SK-MEL-5 (cell line): Measurements from ENCODE around the gene PHKA1. TPM values are rescaled to one million over a fixed set of nuclear protein-coding genes. Genes with fewer than 3 reads are reported as not detected.
"Not testable (repeated sequence)": the region's sequence is repeated elsewhere in the genome, so short reads cannot be mapped to it uniquely, and the experiment has no call there.

Experiments
- DNase-seq: peaks from one replicate; pipeline ENCODE4 v3.0.0-alpha.2; 2016; ENCODE audit warnings: low read depth, low spot score
- in situ Hi-C: cut with HindIII; loops from 2 replicates; pipeline ENCODE4 v1.10.0; 2016; ENCODE audit warnings: low sequenced_read_pairs, high pct_unique_total_duplicates, low pct_unique_long_range_greater_than_20kb
- polyA plus RNA-seq, 2 experiments: library from polyadenylated mRNA; depleted of rRNA; stranded (reverse); fragments of >200 nt; gene quantifications; 2 replicates each; pipeline ENCODE4 v1.2.3, GENCODE V29; 2015
- total RNA-seq: library from RNA; depleted of rRNA; stranded (reverse); fragments of >200 nt; shearing (Covaris generic); gene quantifications from 2 replicates; pipeline ENCODE4 v1.2.3, GENCODE V29; 2014; rRNA removed

PHKA1 gene
- total RNA-seq = 4.0 and 4.1 TPM in 2 replicates
- 4.9 and 6.9 TPM in 2 replicates for polyA plus RNA-seq (2015; cell fraction: cytosol; rRNA removed)
- polyA plus RNA-seq (2015; cell fraction: nucleus; rRNA removed) = 13.9 and 14.6 TPM in 2 replicates

DNA sequence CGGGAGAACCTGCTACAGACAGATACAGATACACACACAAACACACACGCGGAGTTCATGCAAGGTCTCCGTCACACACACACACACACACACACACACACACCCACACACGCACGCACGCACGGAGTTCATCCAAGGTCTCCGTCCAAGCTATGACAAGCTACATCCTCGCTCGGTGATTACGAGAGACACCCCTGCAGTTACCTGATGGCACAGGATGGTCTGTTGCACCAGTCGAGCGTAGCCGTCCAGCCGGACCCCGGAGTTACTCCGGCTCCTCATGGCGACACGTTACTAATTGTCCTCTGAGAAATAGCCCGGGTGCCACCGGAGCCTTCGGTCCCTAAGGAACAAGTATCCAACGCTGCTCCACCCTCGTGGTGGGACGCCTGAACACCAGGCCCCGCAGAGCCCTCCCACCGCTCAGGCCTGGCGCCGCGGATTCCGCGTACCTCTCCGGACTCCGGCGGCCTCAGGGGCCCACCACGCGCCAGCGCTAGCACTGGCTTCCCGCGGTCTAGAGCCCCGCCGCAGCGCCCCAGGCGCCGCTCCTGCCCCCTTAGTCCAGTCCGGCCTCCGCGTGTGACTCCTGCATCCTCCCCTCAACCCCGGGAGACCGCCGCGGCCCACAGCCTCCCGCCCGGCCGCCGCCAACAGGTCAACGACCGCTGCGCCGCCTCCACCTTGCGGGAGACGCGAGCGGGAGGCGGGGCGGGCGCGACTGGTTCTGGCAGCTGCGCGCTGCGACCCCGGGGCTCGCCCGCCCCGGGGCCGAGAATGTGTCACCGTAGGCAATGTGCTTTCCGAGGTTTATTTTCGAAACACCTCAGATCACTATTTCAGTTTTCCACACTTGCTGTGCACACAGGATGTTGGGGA lies at the start of gene PHKA1:
TSS of gene PHKA1 (minus strand) at position 708 of the 879 bp plus-strand sequence. CDS start at position 282, 426 bp downstream.
- DNase-seq = peak; percentile 1
- in situ Hi-C loops = not testable (repeated sequence)

DNA sequence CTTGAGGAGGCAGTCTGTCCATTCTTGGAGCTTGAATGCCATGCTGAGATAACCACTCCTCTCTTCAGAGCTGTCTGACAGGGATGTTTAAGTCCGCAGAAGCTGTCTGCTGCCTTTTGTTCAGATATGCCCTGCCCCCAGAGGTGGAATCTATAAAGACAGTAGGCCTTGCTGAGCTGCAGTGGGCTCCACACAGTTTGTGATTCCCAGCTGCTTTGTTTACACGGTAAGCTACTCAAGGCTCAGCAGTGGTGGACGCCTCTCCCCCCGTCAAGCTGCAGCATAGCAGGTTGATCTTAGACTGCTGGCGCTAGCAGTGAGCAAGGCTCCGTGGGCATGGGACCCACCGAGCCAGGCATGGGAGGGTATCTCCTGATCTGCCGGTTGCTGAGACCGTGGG lies 46.3 kb upstream of the PHKA1 start:
- DNase-seq, in situ Hi-C loops: not testable (repeated sequence)

DNA sequence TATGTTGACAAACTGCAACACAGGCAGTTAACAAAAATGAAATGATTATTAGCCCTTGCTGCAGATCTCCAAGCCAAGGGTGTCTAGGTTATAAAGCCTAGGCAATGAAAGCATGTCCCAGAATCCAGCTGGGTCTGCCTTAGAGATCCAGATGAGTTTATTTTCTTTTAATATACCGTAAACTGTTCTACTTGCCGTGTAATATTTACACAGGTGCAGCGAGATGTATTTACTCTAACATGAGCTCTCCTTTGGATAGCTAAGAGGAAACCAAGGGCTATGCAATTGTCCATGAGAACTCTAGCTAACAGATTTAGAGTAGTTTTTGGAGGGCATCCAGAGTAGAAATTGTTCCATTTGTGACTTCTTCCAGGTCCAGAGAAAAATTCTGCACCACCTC lies 34.4 kb upstream of the PHKA1 start:
- DNase-seq, in situ Hi-C loops: not testable (repeated sequence)

DNA sequence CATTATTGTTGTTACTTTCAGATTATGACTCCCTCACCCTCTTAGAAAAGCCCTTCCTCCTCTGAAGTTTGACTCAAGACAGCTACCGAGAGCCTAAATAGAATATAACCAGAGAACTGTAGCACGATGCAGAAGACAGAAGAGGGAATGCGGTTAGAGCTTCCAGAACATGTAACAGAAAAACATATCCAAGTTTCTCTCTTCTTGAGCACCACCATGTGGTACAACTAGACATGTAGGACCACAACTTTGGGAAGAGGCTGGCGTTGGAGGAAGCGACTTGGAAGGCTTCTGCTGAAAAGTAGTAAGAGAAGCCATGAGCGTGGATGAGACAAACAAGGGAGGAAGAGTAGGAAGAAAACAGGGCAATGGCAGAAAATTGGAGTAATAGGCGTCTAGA lies 31.4 kb upstream of the PHKA1 start:
- in situ Hi-C loops, DNase-seq: not testable (repeated sequence)

DNA sequence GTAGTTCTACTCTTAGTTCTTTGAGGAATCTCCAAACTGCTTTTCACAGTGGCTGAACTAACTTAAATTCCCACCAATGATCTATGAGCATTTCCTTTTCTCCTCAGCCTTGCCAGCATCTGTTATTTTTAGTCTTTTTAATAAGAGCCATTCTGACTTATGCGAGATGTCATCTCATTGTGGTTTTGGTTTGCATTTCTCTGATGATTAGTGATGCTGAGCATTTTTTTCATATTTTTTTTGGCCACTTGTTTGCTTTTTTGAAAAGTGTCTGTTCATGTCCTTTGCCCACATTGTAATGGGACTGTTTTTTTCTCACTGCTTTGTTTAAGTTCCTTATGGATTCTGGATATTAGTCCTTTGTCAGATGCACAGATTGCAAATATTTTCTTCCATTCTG lies 21.5 kb upstream of the PHKA1 start:
- in situ Hi-C loops = no loop called here
- no peak for DNase-seq

DNA sequence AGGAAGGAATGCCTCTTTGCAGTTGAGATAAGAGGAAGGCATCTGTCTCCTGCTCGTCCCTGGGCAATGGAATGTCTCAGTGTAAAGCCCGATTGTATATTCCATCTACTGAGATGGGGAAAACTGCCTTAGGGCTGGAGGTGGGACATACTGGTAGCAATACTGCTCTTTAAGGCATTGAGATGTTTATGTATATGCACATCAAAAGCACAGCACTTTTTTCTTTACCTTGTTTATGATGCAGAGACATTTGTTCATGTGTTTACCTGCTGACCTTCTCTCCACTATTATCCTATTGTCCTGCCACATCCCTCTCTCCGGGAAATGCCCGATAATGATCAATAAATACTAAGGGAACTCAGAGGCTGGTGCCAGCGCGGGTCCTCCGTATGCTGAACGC lies 19.5 kb upstream of the PHKA1 start:
- in situ Hi-C loops, DNase-seq: not testable (repeated sequence)

DNA sequence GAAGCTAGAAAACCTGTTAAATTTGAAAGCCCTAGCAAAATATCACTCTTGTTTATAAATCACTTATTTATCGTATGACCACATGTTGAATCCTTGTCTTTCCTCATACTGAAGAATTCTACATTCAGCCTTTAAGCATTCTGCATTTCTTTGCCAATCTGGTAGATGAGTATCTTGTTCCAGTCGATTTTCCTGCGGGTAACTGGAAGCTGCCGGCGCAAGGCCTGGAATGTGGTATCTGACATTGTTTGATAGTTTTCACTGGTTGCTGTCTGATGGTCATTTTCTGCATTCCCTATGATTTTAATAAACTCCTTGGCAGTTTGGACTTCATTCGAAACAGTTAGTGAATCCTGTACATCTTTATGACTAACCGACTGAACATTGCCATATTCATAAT lies 13.7 kb upstream of the PHKA1 start:
- in situ Hi-C loops = no loop called here

DNA sequence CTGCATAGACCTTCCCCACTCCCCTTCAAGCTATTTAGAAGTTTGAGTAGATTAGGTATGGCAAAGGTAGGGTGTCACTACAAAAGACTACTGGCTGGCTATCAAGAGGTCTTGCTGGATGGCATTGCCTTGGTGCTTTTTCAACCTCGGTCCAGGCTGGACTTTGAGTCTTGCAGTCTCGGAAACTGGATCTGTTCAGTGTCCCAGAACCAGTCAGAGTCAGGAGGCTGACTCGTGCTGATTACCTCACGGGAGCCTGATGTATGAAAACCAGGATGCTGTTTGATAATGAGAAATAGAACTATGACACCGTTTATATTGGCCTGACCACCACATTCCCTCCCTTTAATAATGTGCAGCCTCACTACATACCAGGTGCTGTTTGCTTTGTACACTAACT lies 2.7 kb upstream of the PHKA1 start:
- in situ Hi-C loops = no loop called here
- peak; percentile 2 for DNase-seq

More for the DNA sequence above, 13.7 kb upstream of the PHKA1 start:
- DNase-seq = no peak

DNA sequence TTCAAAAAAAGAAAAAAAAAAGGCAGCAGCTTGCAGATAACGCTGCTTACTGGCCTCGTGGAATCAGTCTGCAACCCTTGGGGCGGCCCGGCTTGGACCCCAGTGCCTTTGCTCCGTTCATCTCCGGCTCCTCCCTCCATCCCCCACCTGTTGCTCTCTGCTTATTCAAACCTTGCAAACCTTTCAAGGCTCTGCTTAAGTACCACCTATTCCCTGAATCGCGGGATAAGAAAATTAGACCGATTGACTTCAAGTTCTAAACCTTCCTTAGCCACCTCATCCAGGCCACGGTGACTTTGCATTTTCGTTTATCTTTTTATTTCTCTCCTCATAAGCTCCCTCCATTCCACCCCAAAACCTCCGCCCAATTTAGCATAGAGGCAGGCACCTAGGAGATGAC lies 1.4 kb upstream of the PHKA1 start:
- DNase-seq = no peak
- in situ Hi-C loops = no loop called here

DNA sequence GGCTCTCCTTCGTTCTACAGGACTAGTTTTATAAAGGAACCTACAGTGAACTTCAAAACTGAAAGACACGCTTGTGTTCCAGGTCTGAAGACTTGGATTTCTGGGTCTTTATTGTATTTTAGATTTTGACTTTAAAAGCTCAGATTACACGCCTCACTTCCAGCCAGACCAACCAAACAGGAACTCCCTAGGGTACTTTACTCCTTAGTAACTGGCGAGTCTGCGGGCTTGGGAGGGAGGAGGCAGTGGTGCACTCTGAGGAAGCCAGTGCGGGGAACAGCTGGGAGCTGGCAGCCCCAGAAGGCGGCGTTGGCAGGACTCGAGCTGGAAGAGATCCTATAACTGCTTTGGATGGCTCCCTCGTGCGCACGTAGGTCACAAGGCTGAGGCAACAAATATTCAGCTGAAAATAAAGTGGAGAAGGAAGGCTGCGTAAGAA lies 391 bp upstream of the PHKA1 start:
- DNase-seq = peak; percentile 39
- in situ Hi-C loops = no loop called here

DNA sequence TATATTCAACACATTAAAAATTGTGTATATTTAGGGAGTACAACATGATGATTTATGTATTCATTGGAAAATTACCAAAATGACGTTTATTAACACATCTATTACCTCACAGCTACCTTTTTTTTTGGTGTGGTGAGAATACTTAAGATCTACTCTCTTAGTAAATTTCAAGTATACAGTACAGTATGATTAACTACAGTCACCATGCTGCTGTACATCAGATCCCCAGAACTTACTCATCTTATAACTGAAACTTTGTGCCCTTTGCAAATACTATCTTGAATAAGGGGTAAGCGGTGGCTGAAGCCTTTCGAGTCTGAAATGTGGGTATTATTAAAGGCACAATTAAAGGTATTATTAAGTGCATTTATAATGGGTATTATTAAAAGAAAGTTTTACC lies 976 bp downstream of the PHKA1 start:
- no peak for DNase-seq
- in situ Hi-C loops = no loop called here

DNA sequence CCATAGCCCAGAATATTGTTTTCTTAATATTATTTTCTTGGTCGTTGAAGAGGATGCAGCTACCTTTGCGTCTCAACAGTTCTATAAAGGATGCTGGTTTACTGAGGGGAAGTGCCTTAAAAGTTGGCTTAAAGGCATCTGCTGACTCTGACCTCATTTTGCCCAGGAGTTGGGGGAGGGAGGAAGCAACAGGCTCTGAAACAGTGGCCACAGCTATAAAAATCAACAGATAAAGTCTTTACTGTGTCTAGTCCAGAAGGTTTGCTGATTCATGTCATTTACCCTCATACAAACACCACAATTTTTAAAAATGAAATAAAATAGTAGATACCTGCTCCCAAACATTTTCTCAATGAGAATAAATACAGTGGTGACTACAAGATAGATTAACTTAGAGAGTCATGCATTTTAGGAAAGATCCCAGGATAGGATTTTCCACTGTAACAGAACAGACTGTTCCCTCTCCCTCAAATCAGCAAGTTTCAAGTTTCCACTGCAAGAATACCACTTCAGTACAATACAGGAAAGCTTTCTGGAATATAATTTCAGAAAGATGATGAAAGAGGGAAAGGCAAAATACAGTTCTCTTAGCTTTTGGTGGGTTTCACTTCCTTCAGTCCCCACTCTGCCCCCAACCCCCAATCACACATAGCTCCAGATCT lies 1.9 kb downstream of the PHKA1 start:
- in situ Hi-C loops = no loop called here
- peak; percentile 15 for DNase-seq

DNA sequence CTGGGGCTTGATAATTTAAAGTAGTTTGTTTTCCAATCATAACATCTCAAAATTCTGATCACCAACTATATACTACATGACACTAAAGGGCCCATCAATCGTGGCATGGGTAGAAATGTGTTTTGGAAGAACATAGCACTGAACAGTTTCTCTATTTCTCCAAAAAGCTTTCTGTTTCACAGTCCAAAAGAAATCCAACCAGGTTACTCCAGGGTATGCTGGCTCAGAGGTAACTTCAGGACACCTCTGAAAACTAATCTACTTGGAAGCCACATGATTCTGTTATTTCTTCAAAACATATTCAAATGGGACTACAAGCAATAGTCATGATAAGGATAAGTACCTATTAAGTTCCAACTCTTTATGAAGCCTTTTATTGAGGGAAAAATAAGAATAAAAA lies 8.3 kb downstream of the PHKA1 start:
- no peak for DNase-seq
- in situ Hi-C loops = no loop called here

DNA sequence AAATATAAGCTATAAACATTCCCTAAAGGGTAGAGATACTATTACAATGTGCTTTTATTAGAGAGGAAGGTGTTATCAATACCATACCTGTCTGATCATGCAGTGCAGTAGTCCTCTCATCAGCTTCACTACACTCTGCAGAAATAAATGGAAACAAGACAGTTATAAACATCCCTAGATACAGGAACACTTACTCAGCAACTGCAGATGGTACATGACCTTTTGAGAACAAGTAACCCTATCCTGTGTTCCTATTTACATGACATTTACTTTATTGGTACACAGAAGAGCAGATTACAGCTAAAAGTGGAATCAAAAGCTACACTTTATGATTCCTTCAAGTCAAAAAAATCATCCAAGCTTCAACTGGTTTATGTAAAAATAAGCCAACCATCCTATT lies 9.0 kb downstream of the PHKA1 start:
- in situ Hi-C loops = no loop called here

DNA sequence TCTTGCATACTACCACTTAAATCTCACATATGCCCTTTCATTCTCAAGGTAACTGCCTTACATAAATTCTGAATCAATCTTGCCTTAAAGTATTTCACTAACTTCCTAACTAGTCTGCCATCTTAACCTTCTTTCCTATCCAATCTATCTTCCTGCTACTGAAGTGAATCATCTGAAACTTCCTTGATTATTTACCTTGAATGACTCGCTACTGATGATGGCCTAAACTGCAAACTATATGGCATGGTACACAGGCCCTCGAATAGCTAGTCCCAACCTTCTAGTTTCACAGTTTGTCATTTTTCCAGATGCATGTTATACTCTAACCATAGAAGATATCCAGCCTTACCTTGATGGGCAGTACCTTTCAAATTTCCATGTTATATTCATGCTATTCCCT lies 19.9 kb downstream of the PHKA1 start:
- in situ Hi-C loops = no loop called here
- DNase-seq = no peak

More for the DNA sequence above, 9.0 kb downstream of the PHKA1 start:
- no peak for DNase-seq

DNA sequence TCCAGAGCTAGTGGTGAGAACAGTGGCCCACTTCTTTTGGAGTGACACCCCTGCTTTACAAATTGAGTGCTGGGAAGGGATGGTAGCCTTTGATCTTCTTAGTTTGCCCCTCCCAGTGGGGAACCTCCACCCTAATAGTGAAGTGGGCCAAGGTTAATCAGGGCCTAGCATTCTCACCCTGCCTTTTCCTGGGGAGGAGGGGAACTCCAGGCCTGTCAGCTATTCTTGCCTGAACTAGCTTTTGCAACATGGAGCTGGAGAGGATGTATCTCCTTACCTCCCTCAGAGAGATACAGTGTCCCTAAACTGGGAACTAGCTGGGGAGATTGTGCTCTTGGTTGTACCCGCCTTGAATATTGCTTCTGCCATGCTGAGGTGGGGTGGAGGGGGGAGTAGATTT lies 20.6 kb downstream of the PHKA1 start:
- DNase-seq = no peak

DNA sequence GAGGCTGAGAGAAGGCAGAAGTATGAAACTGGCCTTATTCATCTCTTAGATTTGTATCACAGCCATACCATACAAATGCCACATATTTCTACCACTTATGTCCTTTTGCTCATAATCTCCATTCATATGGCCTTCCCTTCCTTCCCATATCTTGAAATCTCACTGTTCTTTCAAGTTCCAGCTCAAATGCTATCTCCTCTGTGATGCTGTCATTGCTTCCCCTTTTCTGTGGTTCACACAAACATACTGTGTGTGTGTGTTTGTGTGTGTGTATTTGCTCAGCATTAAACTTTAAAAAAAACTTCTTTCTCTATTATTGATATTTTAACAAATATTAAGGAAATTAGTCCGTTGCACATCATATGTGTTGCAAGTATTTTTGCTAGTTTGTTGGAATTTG lies 26.7 kb downstream of the PHKA1 start:
- DNase-seq = no peak
- in situ Hi-C loops = no loop called here

More for the DNA sequence above, 20.6 kb downstream of the PHKA1 start:
- in situ Hi-C loops = no loop called here

DNA sequence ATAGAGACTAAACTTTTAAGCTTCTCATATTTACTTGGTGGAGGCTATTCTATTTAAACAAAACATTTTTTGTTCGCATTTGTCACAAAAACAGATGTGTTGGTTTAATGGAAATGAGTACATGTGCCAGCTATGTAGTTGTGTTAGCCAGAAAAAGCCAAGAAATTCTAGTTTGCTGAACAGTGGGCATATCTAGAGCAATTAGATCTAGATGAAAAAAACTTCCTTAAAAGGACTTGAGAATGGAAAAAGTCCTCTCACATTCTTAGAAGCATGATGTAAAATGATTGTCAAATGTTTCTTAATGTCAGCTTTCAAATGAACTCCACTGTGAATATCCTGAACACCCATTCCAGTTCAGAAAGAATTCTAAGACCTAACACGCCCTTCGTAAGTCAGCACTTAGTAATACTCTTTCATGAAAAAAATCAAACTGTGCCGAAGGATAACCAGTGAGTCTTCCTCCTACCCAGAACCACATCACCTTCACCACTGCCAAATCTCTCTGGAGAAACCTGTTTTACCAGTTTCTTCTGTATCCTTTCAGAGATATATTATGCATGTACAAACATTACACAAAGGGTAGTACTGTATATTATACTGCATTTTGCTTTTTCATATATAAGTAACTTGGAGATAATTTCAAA lies 28.2 kb downstream of the PHKA1 start:
- in situ Hi-C loops = no loop called here
- no peak for DNase-seq
